HuH-7 (cell line): Measurements from ENCODE around the gene FSTL4.

ENCODE experiments used
- DNase-seq: peaks from one replicate; pipeline ENCODE4 v3.0.0; 2011; ENCODE audit warnings: low spot score

Gene FSTL4

GRCh38 chr5:133163839-133164238 is 448.5 kb downstream of the FSTL4 start:
- DNase-seq, result no peak

- DNase-seq, result no peak
These were observed 452.8 kb downstream of the FSTL4 start for GRCh38 chr5:133159543-133159942.

GRCh38 chr5:133155326-133155969 is 456.9 kb downstream of the FSTL4 start:
- DNase-seq, result no peak

- DNase-seq, result no peak
These were observed 457.9 kb downstream of the FSTL4 start for GRCh38 chr5:133154274-133155075.

GRCh38 chr5:133150909-133151544 is 461.3 kb downstream of the FSTL4 start:
- no peak for DNase-seq

GRCh38 chr5:133149345-133149744 is 463.0 kb downstream of the FSTL4 start:
- no peak for DNase-seq

GRCh38 chr5:133147815-133148567 is 464.4 kb downstream of the FSTL4 start:
- no peak for DNase-seq

- DNase-seq, result no peak
These were observed 464.9 kb downstream of the FSTL4 start for GRCh38 chr5:133147411-133147810.
